Mucosa of descending colon (tissue), 3 donors: ENCODE data around the gene ITSN1. TPM values are rescaled to one million over a fixed set of nuclear protein-coding genes. Genes with fewer than 3 reads are reported as not detected.

ENCODE experiments used
- ATAC-seq: fragments of 200-7000 bp; cut with Tn5 transposase; one replicate; pipeline ENCODE4 v1.9.1; 2020; ENCODE audit warnings: mild to moderate bottlenecking, moderate library complexity
- DNase-seq, 3 donors: peaks; one replicate each; pipeline ENCODE4 v3.0.0-alpha.2; 2020
- H3K36me3 ChIP-seq: fragments of 200-600 bp; one replicate; pipeline ENCODE4 v1.8.0; 2021; ENCODE audit warnings: low read depth, mild to moderate bottlenecking
- H3K4me1 ChIP-seq: fragments of 200-600 bp; one replicate; pipeline ENCODE4 v1.8.0; 2021; ENCODE audit warnings: low read depth, mild to moderate bottlenecking
- H3K4me3 ChIP-seq: fragments of 200-600 bp; one replicate; pipeline ENCODE4 v1.8.0; 2021; ENCODE audit warnings: mild to moderate bottlenecking
- H3K9me3 ChIP-seq: fragments of 200-600 bp; one replicate; pipeline ENCODE4 v1.8.0; 2021; ENCODE audit warnings: mild to moderate bottlenecking
- CTCF ChIP-seq: fragments of 200-600 bp; IDR thresholded peaks from one replicate; pipeline ENCODE4 v1.8.0; 2022; ENCODE audit warnings: antibody characterized with exemption, mild to moderate bottlenecking
- intact Hi-C, 2 donors: fragments of 100-400 bp; cut with DNase I in 1 of 2; cut with micrococcal nuclease in 1 of 2; formaldehyde crosslinking; loops; one replicate each; pipeline versions ENCODE4 v1.11.0 to v1.11.1; 2022; cut with DNase I, micrococcal nuclease
- total RNA-seq, 3 donors: library from RNA; stranded (reverse); fragmentation: NEBNext Ultra II Directional in 2 of 3; extraction: Animal tissue kit (Norgen Biotek cat#: 25700) in 2 of 3; gene quantifications; one replicate each; pipeline versions ENCODE4 v1.2.1 to v1.2.4, GENCODE V29; 2021 to 2023
- donor health status: DM: no; HTN: no; CAD: no; lungs with moderate emphysema.
- donor health status: DM: no; HTN: no; CAD: no.
- donor health status: DM: no; HTN: yes; CAD: no.

Gene ITSN1
- total RNA-seq, 3 donors from 2014 or later: 35.6 to 54.8 (median 45.3) TPM

- Histone ChIP-seq H3K36me3 (no peaks in the 10 kb centered on the region), H3K4me3 (no peak overlapping the region), H3K9me3 (no peaks in the 10 kb centered on the region), H3K4me1 (peaks cover 6% of the 10 kb centered on the region)
- intact Hi-C loops: loop anchor here in 1 of 2 donors (10.0 kb wide), 1 partner anchor 65 kb away; no protein-coding TSS in a partner anchor
- DNase-seq (no peak), ATAC-seq (no peak)
- TF ChIP-seq CTCF: no peak
Observed at GRCh38 chr21:33849834-33850233, 207.5 kb downstream of the ITSN1 start.

DNA sequence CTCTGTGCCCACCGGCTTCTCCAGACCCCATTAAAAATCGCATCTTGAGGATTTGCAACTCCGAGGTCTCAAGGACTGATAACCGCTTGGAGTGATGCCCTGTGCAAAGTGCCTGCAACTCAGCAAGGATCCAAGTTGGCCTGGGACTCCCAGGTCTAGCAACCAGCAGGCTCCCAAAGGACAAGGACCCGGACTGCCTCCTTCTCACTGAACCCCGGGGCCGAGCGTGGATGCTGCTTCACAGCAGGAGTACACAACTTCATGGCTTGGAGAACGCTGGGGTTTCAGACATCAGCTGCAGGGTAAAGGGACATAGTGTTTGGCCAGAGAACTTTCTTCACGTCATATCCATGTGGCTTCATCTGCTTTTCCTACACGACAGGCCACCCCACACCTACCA is 208.1 kb downstream of the ITSN1 start:
- ATAC-seq: no peak
- intact Hi-C loops: no loop called here
- DNase-seq: no peak
- no peak overlapping the region for H3K4me3 ChIP-seq
- no peaks in the 10 kb centered on the region for H3K36me3 ChIP-seq
- TF ChIP-seq CTCF: no peak
- no peaks in the 10 kb centered on the region for H3K9me3 ChIP-seq
- peaks cover 6% of the 10 kb centered on the region for H3K4me1 ChIP-seq

- Histone ChIP-seq H3K36me3 (no peaks in the 10 kb centered on the region), H3K9me3 (no peaks in the 10 kb centered on the region)
- TF ChIP-seq CTCF: no peak
Observed at GRCh38 chr21:33850985-33851384, 208.7 kb downstream of the ITSN1 start.

DNA sequence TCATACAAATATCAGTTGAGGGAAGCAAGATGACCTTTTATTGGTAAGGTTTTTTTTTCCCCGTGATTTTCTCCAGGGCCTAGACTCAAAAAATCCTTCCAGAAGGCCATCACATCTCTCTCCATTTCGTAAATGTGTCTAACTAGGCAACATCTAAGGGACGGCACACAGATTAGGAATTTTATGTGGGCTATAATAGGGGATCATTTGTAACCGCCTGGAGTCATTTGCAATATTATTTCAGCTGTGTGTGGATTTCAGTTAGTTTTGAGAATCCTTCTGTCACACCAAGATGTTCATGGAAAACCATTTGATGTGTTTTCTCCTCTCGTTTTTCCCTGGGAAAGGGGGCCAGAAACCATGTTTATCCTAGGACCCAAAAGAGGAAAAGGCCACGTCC is 210.2 kb downstream of the ITSN1 start:
- no peak for TF ChIP-seq CTCF
- Histone ChIP-seq H3K4me1 (peaks cover 6% of the 10 kb centered on the region), H3K4me3 (no peak overlapping the region), H3K36me3 (no peaks in the 10 kb centered on the region), H3K9me3 (no peaks in the 10 kb centered on the region)
- ATAC-seq (no peak), DNase-seq (no peak)
- intact Hi-C loops: no loop called here

More at GRCh38 chr21:33850985-33851384, 208.7 kb downstream of the ITSN1 start:
- DNase-seq (no peak), ATAC-seq (no peak)
- no peak overlapping the region for H3K4me3 ChIP-seq
- peaks cover 6% of the 10 kb centered on the region for H3K4me1 ChIP-seq
- intact Hi-C loops: no loop called here

GRCh38 chr21:33854604-33855003 is 212.3 kb downstream of the ITSN1 start:
- ATAC-seq: no peak
- H3K36me3 ChIP-seq: no peaks in the 10 kb centered on the region
- DNase-seq: no peak
- H3K4me3 ChIP-seq: no peak overlapping the region
- intact Hi-C loops: no loop called here
- no peaks in the 10 kb centered on the region for H3K4me1 ChIP-seq
- no peak for TF ChIP-seq CTCF
- H3K9me3 ChIP-seq: no peaks in the 10 kb centered on the region

DNA sequence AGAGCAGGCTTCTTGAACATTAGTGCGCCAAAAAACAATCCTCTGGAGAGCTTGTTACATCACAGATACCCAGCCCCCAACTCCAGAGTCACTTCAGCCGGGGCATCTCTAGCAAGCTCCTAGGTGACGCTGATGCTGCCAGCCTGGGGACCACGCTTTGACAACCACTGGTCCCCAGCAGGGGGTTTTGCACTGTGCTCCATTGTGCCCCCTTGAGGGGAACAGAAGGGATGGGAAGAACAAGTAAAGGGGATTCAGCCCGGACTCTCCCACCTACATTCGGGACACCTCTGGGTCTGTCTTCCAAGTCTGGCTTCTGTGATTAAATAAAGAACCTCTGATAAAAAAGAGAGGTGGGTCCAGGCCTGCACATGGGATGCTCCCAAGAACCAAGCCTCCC is 212.9 kb downstream of the ITSN1 start:
- Histone ChIP-seq H3K9me3 (no peaks in the 10 kb centered on the region), H3K4me3 (no peak overlapping the region), H3K36me3 (no peaks in the 10 kb centered on the region), H3K4me1 (no peaks in the 10 kb centered on the region)
- TF ChIP-seq CTCF: no peak
- DNase-seq (no peak), ATAC-seq (no peak)
- intact Hi-C loops: no loop called here
